HepG2 (cell line): ENCODE data around the gene CUL5. TPM values are rescaled to one million over a fixed set of nuclear protein-coding genes. Genes with fewer than 3 reads are reported as not detected.

Experiments
- ATAC-seq: fragments of 200-7000 bp; cut with Tn5 transposase; 3 replicates; pipeline ENCODE4 v1.9.1; 2020; ENCODE audit warnings: mild to moderate bottlenecking, moderate library complexity
- BruUV-seq: library from RNA; stranded (reverse); fragments of 400-500 nt; replicated peaks from 2 replicates; lab custom pipeline; 2021; lab: Mats Ljungman, UMichigan
- CTCF ChIA-PET: fragments of 300-600 bp; formaldehyde crosslinking; extraction: SDS; loops from one replicate; lab custom pipeline; 2021; ENCODE audit warnings: low total read pairs, inconsistent platforms, low intra/inter-chr PET ratio; lab: Yijun Ruan, JAX
- POLR2A ChIA-PET: fragments of 350-600 bp; sonication (Branson Sonifier 250); formaldehyde crosslinking; loops from one replicate; lab custom pipeline; 2020; ENCODE audit warnings: antibody characterized with exemption, inconsistent platforms; lab: Yijun Ruan, JAX
- DNase-seq: peaks from one replicate; pipeline ENCODE4 v3.0.0-alpha.2; 2015; ENCODE audit warnings: low spot score
- FAIRE-seq: peaks from 3 replicates; lab custom pipeline; 2011; peaks lifted over from hg19 to GRCh38; lab: Jason Lieb, UNC
- H2AFZ ChIP-seq: one replicate; pipeline ENCODE4 v1.6.1; 2011; ENCODE audit warnings: low read length, inconsistent platforms
- H3K27ac ChIP-seq: fragments of 300-600 bp; 3 replicates; pipeline ENCODE4 v1.8.0; 2011; ENCODE audit warnings: mixed run types, mild to moderate bottlenecking, mixed read lengths, low read length, inconsistent platforms; ENCODE audit not compliant: insufficient read depth; ENCODE audit errors: extremely low read length
- H3K27me3 ChIP-seq, 2 experiments: fragments of 200-600 bp in 1 of 2; 2 replicates in 1 of 2; 3 replicates in 1 of 2; pipeline versions ENCODE4 v1.6.0 to v1.8.0; 2011; ENCODE audit warnings: low read length in 2 of 2, mild to moderate bottlenecking in 2 of 2, moderate library complexity in 2 of 2, inconsistent platforms in 1 of 2; ENCODE audit not compliant: insufficient read depth in 2 of 2, control insufficient read depth in 1 of 2
- H3K36me3 ChIP-seq, 2 experiments: fragments of 200-600 bp in 1 of 2; replicated peaks in 1 of 2; 2 replicates in 1 of 2; 3 replicates in 1 of 2; pipeline versions ENCODE4 v1.5.1 to v1.8.0; 2011; ENCODE audit warnings: low read length in 2 of 2, inconsistent platforms in 1 of 2; ENCODE audit not compliant: insufficient read depth in 2 of 2, control insufficient read depth in 1 of 2
- H3K4me1 ChIP-seq: 2 replicates; pipeline ENCODE4 v1.5.1; 2012; ENCODE audit warnings: low read length, inconsistent platforms; ENCODE audit not compliant: insufficient read depth
- H3K4me2 ChIP-seq: 2 replicates; pipeline ENCODE4 v1.6.0; 2011; ENCODE audit warnings: low read depth, low read length, inconsistent platforms
- H3K4me3 ChIP-seq, 3 experiments: fragments of 200-600 bp in 1 of 3; sonication (generic), shearing (Covaris generic) in 1 of 3; replicated peaks in 1 of 3; 2 replicates each; pipeline ENCODE4 v1.5.1; 2011 to 2016; ENCODE audit warnings: low read length in 3 of 3, inconsistent platforms in 2 of 3, low read depth in 2 of 3, mild to moderate bottlenecking in 2 of 3, control low read depth in 1 of 3, mixed read lengths in 1 of 3; ENCODE audit not compliant: insufficient read depth in 1 of 3
- H3K79me2 ChIP-seq: one replicate; pipeline ENCODE4 v1.6.1; 2011; ENCODE audit warnings: low read length, inconsistent platforms; ENCODE audit not compliant: insufficient read depth
- H3K9ac ChIP-seq: 2 replicates; pipeline ENCODE4 v1.6.0; 2011; ENCODE audit warnings: mild to moderate bottlenecking, low read depth, low read length, inconsistent platforms; ENCODE audit not compliant: insufficient read depth
- H3K9me3 ChIP-seq: 2 replicates; pipeline ENCODE4 v1.5.1; 2012; ENCODE audit warnings: mild to moderate bottlenecking, low read length
- H4K20me1 ChIP-seq: 2 replicates; pipeline ENCODE4 v1.6.0; 2011; ENCODE audit warnings: inconsistent platforms, mild to moderate bottlenecking, low read length, moderate library complexity; ENCODE audit not compliant: insufficient read depth
- AHR ChIP-seq: IDR thresholded peaks from 2 replicates; pipeline ENCODE4 v1.6.1; 2018; ENCODE audit warnings: missing genetic modification reagents, missing compliant biosample characterization
- ATAD3A ChIP-seq: sonication (generic); formaldehyde crosslinking; IDR thresholded peaks from 2 replicates; pipeline ENCODE4 v1.4.0; 2020; ENCODE audit warnings: missing genetic modification reagents
- ESRRA ChIP-seq: sonication (generic); formaldehyde crosslinking; IDR thresholded peaks from 2 replicates; pipeline ENCODE4 v1.5.1; 2020; ENCODE audit warnings: mild to moderate bottlenecking, low read depth, missing genetic modification reagents
- GATA4 ChIP-seq: sonication (generic); IDR thresholded peaks from 2 replicates; pipeline ENCODE4 v1.6.1; 2016; ENCODE audit warnings: antibody characterized with exemption, low read depth, borderline replicate concordance
- KAT8 ChIP-seq: IDR thresholded peaks from 2 replicates; pipeline ENCODE4 v1.6.1; 2016; ENCODE audit warnings: missing genetic modification reagents, missing compliant biosample characterization
- KLF15 ChIP-seq: sonication (generic); formaldehyde crosslinking; IDR thresholded peaks from 2 replicates; pipeline ENCODE4 v1.8.1; 2023; ENCODE audit warnings: borderline replicate concordance, mild to moderate bottlenecking, inconsistent platforms, missing genetic modification reagents, mixed read lengths
- NAIF1 ChIP-seq: sonication (generic); formaldehyde crosslinking; IDR thresholded peaks from 2 replicates; pipeline ENCODE4 v1.5.0; 2020; ENCODE audit warnings: mild to moderate bottlenecking, missing genetic modification reagents, borderline replicate concordance
- NR2F1 ChIP-seq, 2 experiments: fragments of 450-650 bp in 1 of 2; formaldehyde crosslinking in 1 of 2; IDR thresholded peaks; 2 replicates each; pipeline versions ENCODE4 v1.5.0 to v1.6.1; 2016 to 2020; ENCODE audit warnings: mild to moderate bottlenecking in 1 of 2, missing compliant biosample characterization in 1 of 2, missing genetic modification reagents in 1 of 2, moderate library complexity in 1 of 2
- PAF1 ChIP-seq: IDR thresholded peaks from 2 replicates; pipeline ENCODE4 v1.6.1; 2016; ENCODE audit warnings: missing genetic modification reagents, missing compliant biosample characterization
- RARA ChIP-seq: IDR thresholded peaks from 2 replicates; pipeline ENCODE4 v1.6.1; 2016; ENCODE audit warnings: missing genetic modification reagents, missing compliant biosample characterization
- SMARCC2 ChIP-seq: fragments of 450-650 bp; IDR thresholded peaks from 2 replicates; pipeline ENCODE4 v1.6.1; 2017; ENCODE audit warnings: antibody characterized with exemption, mild to moderate bottlenecking
- SP140L ChIP-seq: sonication (generic); formaldehyde crosslinking; IDR thresholded peaks from 2 replicates; pipeline ENCODE4 v1.4.0; 2020; ENCODE audit warnings: missing genetic modification reagents, borderline replicate concordance
- ZBTB1 ChIP-seq: sonication (generic); formaldehyde crosslinking; IDR thresholded peaks from 2 replicates; pipeline ENCODE4 v1.4.0; 2020; ENCODE audit warnings: missing genetic modification reagents, borderline replicate concordance
- ZBTB20 ChIP-seq: sonication (generic); formaldehyde crosslinking; IDR thresholded peaks from 2 replicates; pipeline ENCODE4 v1.8.1; 2023; ENCODE audit warnings: missing genetic modification reagents, low read depth, mild to moderate bottlenecking, borderline replicate concordance
- ZBTB46 ChIP-seq: sonication (generic); formaldehyde crosslinking; IDR thresholded peaks from 2 replicates; pipeline ENCODE4 v1.4.0; 2020; ENCODE audit warnings: mild to moderate bottlenecking, missing genetic modification reagents, borderline replicate concordance
- ZFY ChIP-seq: sonication (generic); formaldehyde crosslinking; IDR thresholded peaks from 2 replicates; pipeline ENCODE4 v1.4.0; 2020; ENCODE audit warnings: missing genetic modification reagents
- ZNF274 ChIP-seq: sonication (generic); formaldehyde crosslinking; IDR thresholded peaks from 2 replicates; pipeline ENCODE4 v1.5.1; 2020; ENCODE audit warnings: mild to moderate bottlenecking, missing genetic modification reagents
- ZNF510 ChIP-seq: sonication (generic); formaldehyde crosslinking; IDR thresholded peaks from 2 replicates; pipeline ENCODE4 v1.4.0; 2020; ENCODE audit warnings: low read depth, mild to moderate bottlenecking, missing genetic modification reagents
- ZNF543 ChIP-seq: sonication (generic); formaldehyde crosslinking; IDR thresholded peaks from 2 replicates; pipeline ENCODE4 v1.4.0; 2020; ENCODE audit warnings: mild to moderate bottlenecking, missing genetic modification reagents
- ZNF550 ChIP-seq: sonication (generic); formaldehyde crosslinking; IDR thresholded peaks from 2 replicates; pipeline ENCODE4 v1.4.0; 2020; ENCODE audit warnings: mild to moderate bottlenecking, missing genetic modification reagents, borderline replicate concordance
- ZNF737 ChIP-seq: sonication (generic); formaldehyde crosslinking; IDR thresholded peaks from 2 replicates; pipeline ENCODE4 v1.5.0; 2020; ENCODE audit warnings: missing genetic modification reagents, mild to moderate bottlenecking, borderline replicate concordance
- WGBS: methylation state at CpG from one replicate; pipeline ENCODE4 v1.1.6; 2017; ENCODE audit warnings: low lambda C conversion rate; 5-methylcytosine and 5-hydroxymethylcytosine counted together
- in situ Hi-C: cut with HindIII; loops from 2 replicates; pipeline ENCODE4 v1.10.0; 2017; ENCODE audit warnings: low pct_unique_long_range_greater_than_20kb; ENCODE audit not compliant: extremely low pct_ligation_motif_present
- intact Hi-C: fragments of 100-400 bp; cut with micrococcal nuclease; formaldehyde crosslinking; loops from one replicate; pipeline ENCODE4 v1.10.0; 2022; ENCODE audit not compliant: unreplicated experiment
- polyA plus RNA-seq, 8 experiments: library from polyadenylated mRNA; depleted of rRNA in 3 of 8; stranded (reverse) in 7 of 8; unstranded in 1 of 8; fragments of >200 nt; fragmentation: Illumina TruSeq in 4 of 8; extraction: Trizol in 4 of 8; gene quantifications; 2 replicates each; pipeline versions ENCODE4 v1.2.1 to v1.2.3, GENCODE V29; 2011 to 2016; ENCODE audit warnings: low read depth in 4 of 8, missing spikeins in 1 of 8, mixed read lengths in 1 of 8; ENCODE audit not compliant: insufficient read depth in 1 of 8
- total RNA-seq, 5 experiments: library from RNA; depleted of rRNA; stranded (reverse); fragments of >200 nt; fragmentation: Illumina TruSeq; extraction: Trizol; gene quantifications; 2 replicates each; pipeline ENCODE4 v1.2.3, GENCODE V29; 2016; ENCODE audit warnings: low read depth in 1 of 5

CUL5 gene
- total and polyA plus RNA-seq, 2 of the 13 experiments (the other 11 are each of a cell fraction or from before 2014, with no cell fraction given) = 7.0 to 24.7 TPM

DNA sequence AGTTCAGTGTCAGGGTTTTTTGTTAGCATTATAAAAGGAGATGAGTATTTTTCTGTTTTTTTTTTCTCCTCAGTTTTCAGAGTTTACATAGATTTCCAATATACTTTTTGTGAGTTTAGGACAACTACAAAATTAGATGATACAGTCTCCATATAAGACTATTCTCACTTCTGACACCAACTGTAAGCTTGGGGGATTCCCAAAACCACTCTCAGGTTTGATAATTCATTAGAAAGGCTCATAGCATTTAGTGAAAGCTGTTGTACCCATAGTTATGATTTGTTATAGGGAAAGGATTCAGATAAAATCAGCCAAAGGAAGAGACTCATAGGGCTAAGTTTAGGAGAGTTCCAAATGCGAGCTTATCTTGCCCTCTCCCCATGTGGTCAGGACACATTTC, 24.1 kb downstream of the CUL5 start:
- POLR2A ChIA-PET = no interaction called here
- H3K27me3 ChIP-seq = no peaks in the 10 kb centered on the region
- intact Hi-C loops = no loop called here
- H2AFZ ChIP-seq = no peak overlapping the region
- TF ChIP-seq ZNF543 (CRISPR knock-in tag) (no peak), ATAD3A (no peak), AHR (no peak), ZNF510 (no peak), GATA4 (no peak), NAIF1 (CRISPR knock-in tag) (no peak)
- FAIRE-seq (no peak), ATAC-seq (no peak), DNase-seq (no peak)
- H4K20me1 ChIP-seq = peaks cover 12% of the 10 kb centered on the region; the same call in 1 of the 2 replicates
- no peaks in the 10 kb centered on the region for H3K4me1 ChIP-seq
- H3K79me2 ChIP-seq = peaks cover 55% of the 10 kb centered on the region
- peaks cover 8 to 40% of the 10 kb centered on the region in 2 experiments for H3K36me3 ChIP-seq
- H3K4me3 ChIP-seq = no peak overlapping the region
- no TSS peak for BruUV-seq
- no peak overlapping the region for H3K4me2 ChIP-seq
- H3K27ac ChIP-seq = no peak overlapping the region
- no peak overlapping the region for H3K9ac ChIP-seq
- CTCF ChIA-PET = no interaction called here
- in situ Hi-C loops = no loop called here
- no peaks in the 10 kb centered on the region for H3K9me3 ChIP-seq
- 100% methylated on average over 1 of the region's 1 CpG for WGBS

- ChIA-PET CTCF (no interaction called here), POLR2A (no interaction called here)
- Histone ChIP-seq H3K9ac (no peak overlapping the region), H2AFZ (no peak overlapping the region), H3K9me3 (no peaks in the 10 kb centered on the region), H3K27me3 (no peaks in the 10 kb centered on the region), H4K20me1 (peaks cover 12% of the 10 kb centered on the region; the same call in 1 of the 2 replicates), H3K4me1 (no peaks in the 10 kb centered on the region), H3K36me3 (peaks cover 8 to 41% of the 10 kb centered on the region in 2 experiments), H3K4me2 (no peak overlapping the region), H3K79me2 (peaks cover 43% of the 10 kb centered on the region), H3K27ac (no peak overlapping the region), H3K4me3 (no peak overlapping the region)
- 100% methylated on average over 1 of the region's 1 CpG for WGBS
- in situ Hi-C loops = no loop called here
- no peak for FAIRE-seq
- DNase-seq = no peak
- no TSS peak for BruUV-seq
- intact Hi-C loops = no loop called here
- ATAC-seq = no peak
- TF ChIP-seq RARA (CRISPR knock-in tag) (no peak), ZFY (CRISPR knock-in tag) (no peak), KAT8 (CRISPR knock-in tag) (no peak), NR2F1 (CRISPR knock-in tag; IDR thresholded peaks at IDR 0.05) (no peak), SMARCC2 (no peak), ZNF550 (CRISPR knock-in tag) (no peak), ZBTB1 (CRISPR knock-in tag) (no peak), KLF15 (no peak), ZNF274 (CRISPR knock-in tag) (no peak), PAF1 (CRISPR knock-in tag) (no peak), ZNF737 (CRISPR knock-in tag) (no peak), SP140L (CRISPR knock-in tag) (no peak), ESRRA (CRISPR knock-in tag) (no peak), ZBTB46 (CRISPR knock-in tag) (no peak), ZBTB20 (CRISPR knock-in tag) (no peak)
Measured at GRCh38 chr11:108034034-108034433, 25.3 kb downstream of the CUL5 start.
